H1 (cell line): ENCODE measurements around the gene BEST2. TPM values are rescaled to one million over a fixed set of nuclear protein-coding genes. Genes with fewer than 3 reads are reported as not detected.

Source experiments
- CTCF ChIA-PET: fragments of 300-600 bp; sonication (Branson Sonifier 250); formaldehyde crosslinking; loops from one replicate; lab custom pipeline; 2021; ENCODE audit not compliant: partially characterized antibody; lab: Charles Lee
- POLR2A ChIA-PET: fragments of 300-600 bp; sonication (Branson Sonifier 250); formaldehyde crosslinking; loops from one replicate; lab custom pipeline; 2021; ENCODE audit warnings: inconsistent platforms; ENCODE audit not compliant: partially characterized antibody; lab: Charles Lee
- DNase-seq, 2 experiments: peaks; one replicate each; pipeline versions ENCODE4 v3.0.0 to v3.0.0-alpha.2; 2010 to 2022; ENCODE audit warnings: low spot score in 2 of 2, low read depth in 1 of 2, mixed read lengths in 1 of 2
- FAIRE-seq: peaks from 2 replicates; lab custom pipeline; 2011; peaks lifted over from hg19 to GRCh38; lab: Jason Lieb, UNC
- H2AFZ ChIP-seq: 2 replicates; pipeline ENCODE4 v1.8.1; 2012; ENCODE audit warnings: low read length, inconsistent platforms
- H2AK5ac ChIP-seq: 2 replicates; pipeline ENCODE4 v1.6.1; 2013; ENCODE audit warnings: low read depth, low read length
- H2BK120ac ChIP-seq: replicated peaks from 2 replicates; pipeline ENCODE3; 2013; ENCODE audit warnings: low read depth, low read length, inconsistent platforms
- H2BK12ac ChIP-seq: 2 replicates; pipeline ENCODE4 v1.6.1; 2013; ENCODE audit warnings: low read depth, low read length
- H2BK15ac ChIP-seq: 2 replicates; pipeline ENCODE4 v1.6.1; 2013; ENCODE audit warnings: low read length
- H2BK20ac ChIP-seq: 2 replicates; pipeline ENCODE4 v1.6.1; 2013; ENCODE audit warnings: low read length
- H2BK5ac ChIP-seq: 2 replicates; pipeline ENCODE4 v1.6.1; 2013; ENCODE audit warnings: low read depth, low read length
- H3K14ac ChIP-seq: 2 replicates; pipeline ENCODE4 v1.6.1; 2013; ENCODE audit warnings: inconsistent platforms; ENCODE audit not compliant: insufficient read length
- H3K18ac ChIP-seq: 2 replicates; pipeline ENCODE4 v1.6.1; 2013; ENCODE audit warnings: low read length; ENCODE audit errors: extremely low read depth
- H3K23ac ChIP-seq: 2 replicates; pipeline ENCODE4 v1.6.1; 2013; ENCODE audit warnings: inconsistent platforms; ENCODE audit not compliant: insufficient read length
- H3K23me2 ChIP-seq: 2 replicates; pipeline ENCODE4 v1.6.1; 2013; ENCODE audit warnings: low read depth, low read length
- H3K27ac ChIP-seq: 2 replicates; pipeline ENCODE4 v1.6.1; 2011; ENCODE audit warnings: low read depth, low read length, inconsistent platforms
- H3K27me3 ChIP-seq, 4 experiments: replicated peaks in 1 of 4; 1 replicate in 1 of 4; 2 replicates in 3 of 4; pipeline versions ENCODE4 v1.6.1 to v1.8.1; 2011 to 2013; ENCODE audit warnings: low read length in 3 of 4, mild to moderate bottlenecking in 3 of 4, inconsistent platforms in 2 of 4, mixed read lengths in 2 of 4, moderate library complexity in 1 of 4; ENCODE audit not compliant: control insufficient read depth in 3 of 4, insufficient read depth in 3 of 4; ENCODE audit errors: extremely low read depth in 1 of 4
- H3K36me3 ChIP-seq, 4 experiments: 2 replicates each; pipeline versions ENCODE4 v1.6.1 to v1.8.1; 2011 to 2013; ENCODE audit warnings: mild to moderate bottlenecking in 4 of 4, low read length in 3 of 4, moderate library complexity in 2 of 4, control low read depth in 1 of 4, inconsistent platforms in 1 of 4; ENCODE audit not compliant: insufficient read depth in 4 of 4, control insufficient read depth in 2 of 4
- H3K4ac ChIP-seq: replicated peaks from 2 replicates; pipeline ENCODE3; 2013; ENCODE audit warnings: low read length, low read depth, mixed read lengths, inconsistent platforms; ENCODE audit not compliant: insufficient read length
- H3K4me1 ChIP-seq, 4 experiments: replicated peaks in 1 of 4; 1 replicate in 1 of 4; 2 replicates in 3 of 4; pipeline versions ENCODE4 v1.6.1 to v1.8.1; 2011 to 2013; ENCODE audit warnings: low read length in 3 of 4, inconsistent platforms in 2 of 4, mixed read lengths in 1 of 4; ENCODE audit not compliant: insufficient read depth in 4 of 4, control insufficient read depth in 3 of 4
- H3K4me2 ChIP-seq, 2 experiments: 2 replicates each; pipeline versions ENCODE4 v1.6.1 to v1.8.1; 2011 to 2013; ENCODE audit warnings: low read depth in 2 of 2, low read length in 2 of 2, control low read depth in 1 of 2, inconsistent platforms in 1 of 2, mild to moderate bottlenecking in 1 of 2; ENCODE audit not compliant: insufficient read depth in 1 of 2
- H3K4me3 ChIP-seq, 4 experiments: fragments of 200-600, 300-600 bp in 1 of 4; sonication (generic), shearing (Covaris generic), sonication (Bioruptor Twin) in 1 of 4; 2 replicates each; pipeline versions ENCODE4 v1.5.1 to v1.8.1; 2011 to 2016; ENCODE audit warnings: low read length in 4 of 4, low read depth in 3 of 4, control low read depth in 2 of 4, inconsistent platforms in 2 of 4, mild to moderate bottlenecking in 2 of 4, mixed read lengths in 1 of 4, moderate library complexity in 1 of 4; ENCODE audit not compliant: insufficient read depth in 2 of 4; ENCODE audit errors: extremely low read depth in 1 of 4
- H3K56ac ChIP-seq: replicated peaks from 2 replicates; pipeline ENCODE3; 2013; ENCODE audit warnings: low read depth, mild to moderate bottlenecking, mixed read lengths, low read length, inconsistent platforms; ENCODE audit not compliant: insufficient read length
- H3K79me1 ChIP-seq: 2 replicates; pipeline ENCODE4 v1.6.1; 2013; ENCODE audit warnings: low read depth, low read length, control low read depth
- H3K79me2 ChIP-seq, 2 experiments: 2 replicates each; pipeline versions ENCODE4 v1.6.1 to v1.8.1; 2012 to 2013; ENCODE audit warnings: low read length in 2 of 2, mild to moderate bottlenecking in 2 of 2, inconsistent platforms in 1 of 2; ENCODE audit not compliant: insufficient read depth in 2 of 2, control insufficient read depth in 1 of 2
- H3K9ac ChIP-seq, 4 experiments: replicated peaks in 1 of 4; 1 replicate in 1 of 4; 2 replicates in 3 of 4; pipeline versions ENCODE4 v1.6.1 to v1.8.1; 2011 to 2013; ENCODE audit warnings: low read depth in 3 of 4, low read length in 3 of 4, control low read depth in 2 of 4, mild to moderate bottlenecking in 2 of 4, moderate library complexity in 2 of 4, inconsistent platforms in 1 of 4; ENCODE audit errors: extremely low read depth in 1 of 4
- H3K9me3 ChIP-seq, 2 experiments: 2 replicates each; pipeline versions ENCODE4 v1.6.1 to v1.8.1; 2012 to 2013; ENCODE audit warnings: mild to moderate bottlenecking in 2 of 2, moderate library complexity in 2 of 2, control low read depth in 1 of 2, inconsistent platforms in 1 of 2, low read depth in 1 of 2, low read length in 1 of 2, mixed read lengths in 1 of 2; ENCODE audit not compliant: insufficient read depth in 2 of 2
- H4K20me1 ChIP-seq, 2 experiments: replicated peaks in 1 of 2; 2 replicates each; pipeline versions ENCODE3 to v1.8.1; 2011 to 2013; ENCODE audit warnings: inconsistent platforms in 2 of 2, low read length in 2 of 2, mild to moderate bottlenecking in 1 of 2; ENCODE audit not compliant: insufficient read depth in 2 of 2, control insufficient read depth in 1 of 2
- H4K5ac ChIP-seq: 2 replicates; pipeline ENCODE4 v1.6.1; 2013; ENCODE audit warnings: low read length, low read depth, mixed read lengths, inconsistent platforms; ENCODE audit not compliant: insufficient read length
- H4K8ac ChIP-seq: 2 replicates; pipeline ENCODE4 v1.8.0; 2013; ENCODE audit warnings: mild to moderate bottlenecking, moderate library complexity, low read length, inconsistent platforms; ENCODE audit not compliant: insufficient read depth; ENCODE audit errors: extremely low read depth
- H4K91ac ChIP-seq: replicated peaks from 2 replicates; pipeline ENCODE3; 2013; ENCODE audit warnings: low read length, mixed read lengths, inconsistent platforms; ENCODE audit not compliant: insufficient read length
- POLR2A ChIP-seq, 2 experiments: IDR thresholded peaks; 1 replicate in 1 of 2; 2 replicates in 1 of 2; pipeline ENCODE4 v1.6.1; 2011; ENCODE audit warnings: low read depth in 2 of 2, low read length in 2 of 2, mild to moderate bottlenecking in 2 of 2; ENCODE audit errors: control extremely low read depth in 1 of 2
- TAF1 ChIP-seq: IDR thresholded peaks from 2 replicates; pipeline ENCODE4 v1.6.1; 2011; ENCODE audit warnings: mild to moderate bottlenecking, low read depth, low read length
- WGBS, 2 experiments: shearing (Covaris generic) in 1 of 2; methylation state at CpG; one replicate each; pipeline versions ENCODE4 v1.1.6 to v1.1.7; 2013 to 2015; ENCODE audit warnings: low lambda C conversion rate in 2 of 2, mixed read lengths in 2 of 2, inconsistent platforms in 1 of 2, low coverage in 1 of 2, missing lambda C conversion rate in 1 of 2; ENCODE audit not compliant: insufficient replicate concordance in 2 of 2, insufficient coverage in 1 of 2, insufficient read length in 1 of 2; ENCODE audit errors: extremely low coverage in 1 of 2, missing lambda C conversion rate in 1 of 2; 5-methylcytosine and 5-hydroxymethylcytosine counted together
- polyA plus RNA-seq, 7 experiments: library from polyadenylated mRNA; depleted of rRNA in 3 of 7; stranded (reverse) in 5 of 7; unstranded in 2 of 7; fragments of >200 nt in 5 of 7; fragments of 200-250 nt in 2 of 7; gene quantifications; 1 replicate in 5 of 7; 2 replicates in 1 of 7; 4 replicates in 1 of 7; pipeline versions ENCODE4 v1.2.1 to v1.2.3, GENCODE V29; 2011 to 2013; ENCODE audit warnings: missing spikeins in 2 of 7, mixed read lengths in 2 of 7
- total RNA-seq: library from RNA; stranded (reverse); fragmentation: NEBNext Ultra II Directional; extraction: Animal tissue kit (Norgen Biotek cat#: 25700); gene quantifications from 2 replicates; pipeline ENCODE4 v1.2.1, GENCODE V29; 2021

Gene BEST2
- total and polyA plus RNA-seq, 2 of the 8 experiments (the other 6 are each of a cell fraction or from before 2014, with no cell fraction given), result 4.6 to 7.3 TPM

GRCh38 chr19:12720851-12721655 lies 30.5 kb upstream of the BEST2 start:
- H3K23ac ChIP-seq, result no peak overlapping the region
- no peak overlapping the region for H4K5ac ChIP-seq
- no peak overlapping the region for H3K14ac ChIP-seq
- H3K4me1 ChIP-seq, result peaks cover 0 to 6% (median 2%) of the 10 kb centered on the region in 4 experiments; a peak in 4 of 7 replicates
- peaks cover 12% of the 10 kb centered on the region; the same call in 1 of the 2 replicates for H3K79me1 ChIP-seq
- peak overlapping the region; percentile 92 to 98 for H3K4me2 ChIP-seq
- peak overlapping the region; percentile 80 to 93 (median 82) for H3K4me3 ChIP-seq
- H2BK12ac ChIP-seq, result no peak overlapping the region
- ChIA-PET POLR2A (interaction anchor here (0.7 to 12.9 kb wide), 21 partner anchors 7 to 232 kb away, joined by 3 to 258 read pairs (median 8); partner anchors contain the start of genes BEST2, DHPS, FBXW9 and GET3), CTCF (interaction anchor here (0.9 to 2.7 kb wide), 9 partner anchors 13 to 76 kb away, joined by 3 to 12 read pairs (median 5); no protein-coding TSS in a partner anchor)
- H2BK5ac ChIP-seq, result 0 out of 2 replicates have a peak overlapping the region, but pooled peaks have one; percentile 66
- H2BK120ac ChIP-seq, result no peak overlapping the region
- FAIRE-seq (no peak), DNase-seq (peak in 1 of 2 experiments; percentile 56)
- 21% methylated on average over 37 of the region's 59 CpGs; no CpG with 5 or more reads in 1 of the 2 experiments for WGBS, 2 experiments
- no peak overlapping the region for H3K56ac ChIP-seq
- peaks cover 7 to 10% of the 10 kb centered on the region in 2 experiments for H4K20me1 ChIP-seq
- peaks cover 10% of the 10 kb centered on the region for H3K23me2 ChIP-seq
- H3K9ac ChIP-seq, result peak overlapping the region; percentile 74 to 90 (median 82)
- no peaks in the 10 kb centered on the region for H3K27me3 ChIP-seq
- no peaks in the 10 kb centered on the region for H3K9me3 ChIP-seq
- no peak overlapping the region for H4K8ac ChIP-seq
- H3K79me2 ChIP-seq, result peaks cover 27 to 66% of the 10 kb centered on the region in 2 experiments
- TF ChIP-seq TAF1 (no peak), POLR2A (IDR thresholded peaks at IDR 0.05; ENCODE audit: control extremely low read depth in 1 of 2, low read depth in 2 of 2, low read length in 2 of 2) (peak in 1 of 2 experiments; percentile 43; a peak in 1 of 3 replicates)
- H2AFZ ChIP-seq, result no peak overlapping the region
- no peak overlapping the region for H3K4ac ChIP-seq
- H2BK20ac ChIP-seq, result no peak overlapping the region
- H4K91ac ChIP-seq, result no peak overlapping the region
- no peak overlapping the region for H2BK15ac ChIP-seq
- H3K27ac ChIP-seq, result peak overlapping the region; percentile 49; the same call in 1 of the 2 replicates
- H2AK5ac ChIP-seq, result 0 out of 2 replicates have a peak overlapping the region, but pooled peaks have one; percentile 49
- no peak overlapping the region; the same call in 1 of the 2 replicates for H3K18ac ChIP-seq
- H3K36me3 ChIP-seq, result peaks cover 7 to 17% (median 8%) of the 10 kb centered on the region in 4 experiments; a peak in 6 of 8 replicates
